NCI-H128 (cell line): ENCODE data around the gene CAMTA1.
"Not testable (repeated sequence)": the region's sequence is repeated elsewhere in the genome, so short reads cannot be mapped to it uniquely, and the experiment has no call there.

Experiments used
- DNase-seq: peaks from one replicate; lab custom pipeline; 2025; ENCODE audit not compliant: unreplicated experiment; lab: John Stamatoyannopoulos, UW

The CAMTA1 gene

GRCh38 chr1:6835139-6835538 is 49.9 kb downstream of the CAMTA1 start:
- DNase-seq = no peak

DNA sequence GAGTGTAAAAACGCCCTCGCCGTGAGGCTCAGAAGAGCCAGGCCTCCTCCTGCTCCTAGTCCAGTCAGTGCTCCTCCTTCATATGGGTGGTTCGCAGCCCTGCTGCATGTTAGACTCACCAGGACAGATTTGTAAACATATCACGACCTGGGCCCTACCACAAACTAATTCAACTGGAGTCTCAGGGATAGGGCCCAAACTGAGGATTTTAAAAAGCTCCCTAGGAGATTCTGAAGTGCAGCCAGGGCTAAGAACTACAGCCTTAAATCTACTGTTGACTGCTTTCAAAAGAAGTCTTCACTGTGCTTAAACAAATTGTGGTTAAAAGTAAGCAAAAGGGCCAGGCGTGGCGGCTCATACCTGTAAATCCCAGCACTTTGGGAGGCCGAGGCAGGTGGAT is 57.0 kb downstream of the CAMTA1 start:
- no peak for DNase-seq

DNA sequence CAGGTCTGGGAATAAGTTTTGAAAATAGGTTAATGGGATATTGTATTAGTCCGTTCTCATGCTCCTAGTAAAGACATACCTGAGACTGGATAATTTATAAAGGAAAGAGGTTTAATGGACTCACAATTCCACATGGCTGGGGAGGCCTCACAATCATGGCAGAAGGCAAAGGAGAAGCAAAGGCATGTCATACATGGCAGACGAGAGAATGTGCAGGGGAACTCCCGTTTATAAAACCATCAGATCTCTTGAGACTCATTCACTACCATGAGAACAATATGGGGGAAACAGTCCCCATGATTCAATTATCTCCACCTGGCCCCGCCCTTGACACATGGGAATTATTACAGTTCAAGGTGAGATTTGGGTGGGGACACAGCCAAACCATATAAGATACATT is 60.5 kb downstream of the CAMTA1 start:
- DNase-seq = not testable (repeated sequence)

DNA sequence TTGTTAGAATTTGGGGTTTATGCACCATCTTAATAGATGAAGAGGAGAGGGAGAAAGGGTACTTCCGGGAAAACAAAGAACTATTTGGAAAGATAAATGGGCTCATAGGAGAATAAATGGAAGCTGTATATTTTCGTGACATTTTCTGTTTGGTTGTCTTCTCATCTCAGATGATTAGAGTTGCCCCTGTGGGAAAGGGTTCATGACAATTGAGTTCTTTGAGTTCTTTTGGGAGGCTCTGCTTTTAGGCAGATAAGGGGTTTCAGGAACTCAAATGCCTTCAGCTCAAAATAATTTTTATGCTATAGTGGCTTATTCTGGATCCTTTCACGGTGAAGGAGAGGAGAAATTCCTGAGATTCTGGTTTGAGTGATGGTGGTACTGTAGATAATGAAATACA is 63.6 kb downstream of the CAMTA1 start:
- DNase-seq = no peak

GRCh38 chr1:6850537-6850936 is 65.3 kb downstream of the CAMTA1 start:
- DNase-seq = no peak

DNA sequence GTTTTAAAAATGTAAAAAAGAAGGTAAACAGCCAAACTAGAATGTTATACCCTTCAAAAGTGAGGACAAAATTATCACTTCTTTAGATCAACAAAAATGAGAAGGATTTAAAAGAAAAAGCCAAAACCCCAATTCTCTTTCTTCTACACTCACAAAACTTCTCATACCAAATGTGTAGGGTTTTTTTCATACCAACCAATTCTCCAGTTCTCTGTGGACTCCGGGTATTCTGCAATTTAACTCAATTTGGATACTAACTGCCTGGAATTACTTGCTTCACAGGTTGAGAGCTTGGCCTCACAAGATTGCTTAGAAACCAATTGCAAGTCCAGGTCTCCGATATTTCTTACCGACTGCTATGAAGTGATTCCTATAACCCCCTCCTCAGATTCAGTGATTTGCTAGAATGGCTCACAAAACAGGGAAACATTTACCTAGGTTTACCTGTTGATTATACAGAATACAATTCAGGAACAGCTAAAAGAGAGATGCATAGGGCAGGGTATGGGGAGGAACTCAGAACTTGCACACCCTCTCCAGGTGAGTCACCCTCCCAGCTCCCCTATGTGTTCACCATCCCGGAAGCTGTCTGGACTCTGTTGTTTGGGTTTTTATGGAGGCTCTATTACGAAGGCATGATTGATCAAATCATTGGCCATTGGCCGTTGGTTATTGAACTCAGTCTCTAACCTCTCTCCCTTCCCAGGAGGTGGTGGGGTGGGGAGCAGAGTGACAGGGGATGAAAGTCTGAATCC is 67.1 kb downstream of the CAMTA1 start:
- DNase-seq = no peak

GRCh38 chr1:6854166-6854565 is 68.9 kb downstream of the CAMTA1 start:
- no peak for DNase-seq

GRCh38 chr1:6857831-6858230 is 72.6 kb downstream of the CAMTA1 start:
- DNase-seq = no peak

DNA sequence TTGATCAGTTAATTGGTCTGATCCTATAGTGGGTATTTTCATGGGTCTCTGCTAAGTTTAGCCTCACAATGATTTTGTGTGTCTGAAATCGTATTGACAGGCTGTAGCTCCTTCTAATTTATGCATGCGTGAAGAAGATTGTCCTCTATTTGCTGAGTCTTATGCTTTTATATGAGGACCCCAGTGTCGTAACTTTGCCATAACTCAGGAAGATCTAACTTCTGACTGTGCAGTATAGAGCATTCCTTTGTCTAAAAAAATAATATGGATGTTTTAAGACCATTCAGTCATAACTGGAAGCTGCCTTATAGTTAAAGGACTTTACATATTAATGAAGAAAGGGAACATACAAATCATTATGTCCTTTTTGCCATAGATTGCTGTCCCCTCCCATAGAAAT is 73.3 kb downstream of the CAMTA1 start:
- DNase-seq = no peak

DNA sequence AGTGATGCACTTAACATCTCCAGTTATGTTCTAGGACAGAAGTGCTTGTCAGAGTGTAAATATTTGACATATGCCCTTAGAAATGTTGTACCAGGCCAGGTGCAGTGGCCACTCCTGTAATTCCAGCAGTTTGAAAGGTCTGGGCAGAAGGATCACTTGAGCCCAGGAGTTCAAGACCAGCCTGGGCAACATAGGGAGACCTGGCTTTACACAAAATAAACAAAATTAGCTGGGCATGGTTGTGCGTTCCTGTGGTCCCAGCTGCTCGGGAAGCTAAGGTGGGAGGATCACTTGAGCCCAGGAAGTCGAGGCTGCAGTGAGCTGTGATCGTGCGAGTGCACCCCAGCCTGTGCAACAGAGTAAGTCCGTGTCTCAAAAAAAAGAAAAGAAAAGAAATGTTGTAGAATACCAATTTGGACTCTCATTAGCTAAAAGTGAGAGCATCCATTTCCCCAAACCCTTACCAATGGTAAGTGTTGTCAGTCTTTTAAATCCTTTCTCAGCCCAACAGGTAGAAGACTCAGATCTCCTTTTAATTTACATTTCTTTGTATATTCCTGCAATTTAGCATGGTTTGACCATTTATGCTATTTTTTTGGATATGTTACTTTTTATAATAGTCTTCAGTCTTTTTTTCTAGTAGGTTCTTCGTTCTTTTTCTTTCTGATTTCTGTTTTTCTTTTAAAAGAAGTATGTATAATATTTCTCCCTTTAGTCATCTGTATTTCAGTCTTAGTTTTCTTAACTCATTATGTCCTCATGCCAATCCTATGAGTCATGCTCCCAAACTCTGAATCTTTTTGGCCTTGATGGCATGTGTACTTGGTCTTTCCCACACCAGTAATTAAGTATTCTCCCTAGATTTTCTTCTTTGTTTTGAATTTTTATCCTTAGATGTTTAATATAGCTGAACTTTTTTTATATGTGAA is 74.4 kb downstream of the CAMTA1 start:
- no peak for DNase-seq

- no peak for DNase-seq
These were observed 75.1 kb downstream of the CAMTA1 start for GRCh38 chr1:6860401-6860800.

DNA sequence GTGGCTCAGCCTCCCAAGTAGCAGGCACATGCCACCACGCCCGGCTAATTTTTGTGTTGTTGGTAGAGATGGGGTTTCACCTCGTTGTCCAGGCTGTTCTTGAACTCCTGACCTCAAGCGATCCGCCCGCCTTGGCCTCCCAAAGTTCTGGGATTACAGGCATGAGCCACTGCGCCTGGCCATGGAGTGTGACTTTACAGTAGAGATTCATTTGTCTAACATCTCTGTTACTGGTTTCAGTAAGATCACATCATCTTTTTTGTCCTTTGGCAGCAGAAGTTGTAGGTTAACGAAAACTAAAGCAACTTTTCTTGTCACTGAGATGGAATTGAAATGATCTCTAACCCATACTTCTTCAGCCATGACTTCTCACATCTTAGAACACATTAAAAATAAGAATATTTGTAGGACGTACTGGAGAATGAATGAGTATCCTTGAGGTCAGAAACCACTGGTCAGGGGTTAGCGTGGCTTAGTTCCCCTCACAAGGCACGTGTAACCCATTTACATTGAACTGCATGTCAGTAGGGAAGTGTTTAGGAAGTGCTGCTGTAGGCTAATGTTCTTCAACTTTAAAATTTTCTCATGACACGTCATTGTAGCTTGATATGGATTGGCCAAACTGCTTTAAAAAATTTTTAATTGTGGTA is 75.9 kb downstream of the CAMTA1 start:
- DNase-seq = no peak

- no peak for DNase-seq
These were observed 77.7 kb downstream of the CAMTA1 start for GRCh38 chr1:6862906-6863305.

GRCh38 chr1:6864166-6864565 is 78.9 kb downstream of the CAMTA1 start:
- DNase-seq = no peak

GRCh38 chr1:6866825-6867224 is 81.6 kb downstream of the CAMTA1 start:
- no peak for DNase-seq

GRCh38 chr1:6867321-6867720 is 82.1 kb downstream of the CAMTA1 start:
- DNase-seq = no peak

GRCh38 chr1:6867729-6868659 is 82.7 kb downstream of the CAMTA1 start:
- DNase-seq = no peak

- DNase-seq = no peak
These were observed 83.6 kb downstream of the CAMTA1 start for GRCh38 chr1:6868660-6869380.

DNA sequence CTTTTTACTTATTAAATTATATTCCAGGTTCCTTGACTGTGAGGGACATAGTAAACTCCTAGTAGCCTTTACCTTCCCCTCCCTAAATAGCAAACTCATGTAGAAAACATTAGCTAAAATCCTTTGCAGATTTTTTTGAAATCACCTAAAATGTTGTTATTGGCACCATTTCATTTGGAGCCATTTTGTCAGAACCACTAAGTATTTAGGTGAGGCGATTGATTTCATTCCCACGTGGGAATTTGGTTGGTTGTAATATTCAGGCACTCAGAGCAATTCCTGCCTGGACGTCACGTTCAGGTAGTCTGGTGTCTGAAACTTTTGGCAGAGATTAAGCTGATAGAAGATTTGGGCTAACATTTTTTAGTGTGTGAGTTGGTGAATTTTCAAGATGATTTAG is 84.3 kb downstream of the CAMTA1 start:
- no peak for DNase-seq

DNA sequence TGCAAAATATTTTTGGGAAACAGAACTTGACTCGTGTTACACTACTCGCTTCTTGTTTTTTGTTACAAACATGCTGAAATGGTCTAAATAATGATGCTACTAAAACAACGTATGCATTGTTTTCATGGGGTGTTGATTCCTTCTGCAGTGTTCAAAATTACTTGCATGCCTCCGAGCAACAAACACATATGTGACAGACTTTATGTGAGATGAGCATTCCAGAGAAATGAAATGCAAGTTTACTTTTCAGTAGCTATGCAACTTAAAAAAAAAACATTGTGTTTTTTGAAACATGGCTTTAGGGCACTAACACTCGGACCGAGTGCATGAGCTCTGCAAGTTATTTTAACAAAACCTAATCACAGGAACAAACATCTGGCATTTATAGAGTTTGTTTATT is 84.8 kb downstream of the CAMTA1 start:
- no peak for DNase-seq
